Measurements from ENCODE around the gene ZNF207. TPM values are rescaled to one million over a fixed set of nuclear protein-coding genes. Genes with fewer than 3 reads are reported as not detected.

ZNF207 gene
- total and polyA plus RNA-seq, 2 of the 8 experiments (the other 6 are each of a cell fraction or from before 2014, with no cell fraction given) = 268 to 286 TPM

- Histone ChIP-seq H2BK20ac (ENCODE audit: low read length) (no peak overlapping the region), H3K4me2 (ENCODE audit: insufficient read depth in 1 of 2, low read depth in 2 of 2, low read length in 2 of 2) (no peak overlapping the region), H4K20me1 (replicated peaks in 1 of 2; ENCODE audit: control insufficient read depth in 1 of 2, insufficient read depth in 2 of 2, low read length in 2 of 2) (no peaks in the 10 kb centered on the region), H3K18ac (ENCODE audit: extremely low read depth, low read length) (peak overlapping the region; percentile 81), H3K14ac (ENCODE audit: insufficient read length) (no peak overlapping the region), H3K4ac (replicated peaks; ENCODE audit: insufficient read length, low read depth, low read length) (no peak overlapping the region), H3K4me1 (replicated peaks in 1 of 4; ENCODE audit: control insufficient read depth in 3 of 4, insufficient read depth in 4 of 4, low read length in 3 of 4) (peaks cover 18 to 28% (median 24%) of the 10 kb centered on the region in 4 experiments), H3K79me1 (ENCODE audit: low read depth, low read length) (no peaks in the 10 kb centered on the region), H3K23me2 (ENCODE audit: low read depth, low read length) (0 out of 2 replicates have a peak, but pooled peaks cover 2% of the 10 kb centered on the region), H4K8ac (ENCODE audit: extremely low read depth, insufficient read depth, low read length) (no peak overlapping the region), H2BK120ac (replicated peaks; ENCODE audit: low read depth, low read length) (no peak overlapping the region), H2BK12ac (ENCODE audit: low read depth, low read length) (peak overlapping the region; percentile 84; the same call in 1 of the 2 replicates), H3K9ac (replicated peaks in 1 of 4; ENCODE audit: extremely low read depth in 1 of 4, low read depth in 3 of 4, low read length in 3 of 4) (peak overlapping the region in 1 of 4 experiments; percentile 7; a peak in 1 of 7 replicates), H2AK5ac (ENCODE audit: low read depth, low read length) (peak overlapping the region; percentile 71; the same call in 1 of the 2 replicates), H3K36me3 (ENCODE audit: control insufficient read depth in 2 of 4, insufficient read depth in 4 of 4, low read length in 3 of 4) (peaks cover 0 to 3% (median 0%) of the 10 kb centered on the region in 4 experiments; a peak in 1 of 8 replicates), H2BK15ac (ENCODE audit: low read length) (peak overlapping the region; percentile 25; the same call in 1 of the 2 replicates), H4K91ac (replicated peaks; ENCODE audit: insufficient read length, low read length) (no peak overlapping the region), H3K4me3 (ENCODE audit: extremely low read depth in 1 of 4, insufficient read depth in 2 of 4, low read depth in 3 of 4, low read length in 4 of 4) (no peak overlapping the region), H2AFZ (ENCODE audit: low read length) (no peak overlapping the region), H3K9me3 (ENCODE audit: insufficient read depth in 2 of 2, low read depth in 1 of 2, low read length in 1 of 2) (no peaks in the 10 kb centered on the region), H3K23ac (ENCODE audit: insufficient read length) (no peak overlapping the region), H4K5ac (ENCODE audit: insufficient read length, low read depth, low read length) (no peak overlapping the region), H3K56ac (replicated peaks; ENCODE audit: insufficient read length, low read depth, low read length) (no peak overlapping the region), H3K27ac (ENCODE audit: low read depth, low read length) (no peak overlapping the region), H2BK5ac (ENCODE audit: low read depth, low read length) (peak overlapping the region; percentile 76; the same call in 1 of the 2 replicates), H3K27me3 (replicated peaks in 1 of 4; ENCODE audit: control insufficient read depth in 3 of 4, extremely low read depth in 1 of 4, insufficient read depth in 3 of 4, low read length in 3 of 4) (no peaks in the 10 kb centered on the region), H3K79me2 (ENCODE audit: control insufficient read depth in 1 of 2, insufficient read depth in 2 of 2, low read length in 2 of 2) (no peaks in the 10 kb centered on the region)
- WGBS, 2 experiments (ENCODE audit: extremely low coverage in 1 of 2, insufficient coverage in 1 of 2, insufficient read length in 1 of 2, insufficient replicate concordance in 2 of 2, low coverage in 1 of 2, low lambda C conversion rate in 2 of 2, missing lambda C conversion rate in 1 of 2) = 84% methylated on average over 3 of the region's 4 CpGs; no CpG with 5 or more reads in 1 of the 2 experiments
- POLR2A ChIA-PET (ENCODE audit: partially characterized antibody) = interaction anchor here (0.7 to 1.4 kb wide), 3 partner anchors 8 to 9 kb away, joined by 3 to 4 read pairs (median 3); no protein-coding TSS in a partner anchor
- TF ChIP-seq POLR2A (IDR thresholded peaks at IDR 0.05; ENCODE audit: control extremely low read depth in 1 of 2, low read depth in 2 of 2, low read length in 2 of 2) = no peak
- TF ChIP-seq KDM4A (IDR thresholded peaks at IDR 0.05; ENCODE audit: low read depth, low read length, severe bottlenecking) = no peak
- no peak for TF ChIP-seq SIRT6 (IDR thresholded peaks at IDR 0.05; ENCODE audit: low read length)
- no peak for TF ChIP-seq SP1 (IDR thresholded peaks at IDR 0.05; ENCODE audit: low read depth, low read length)
- TF ChIP-seq BCL11A (IDR thresholded peaks at IDR 0.05; ENCODE audit: low read depth in 2 of 2, low read length in 2 of 2) = no peak
- TF ChIP-seq USF2 (IDR thresholded peaks at IDR 0.05; ENCODE audit: low read length) = no peak
- FAIRE-seq = no peak
- CTCF ChIA-PET (ENCODE audit: partially characterized antibody) = interaction anchor here (1.6 to 2.5 kb wide), 2 partner anchors 21 to 57 kb away, joined by 3 to 7 read pairs; no protein-coding TSS in a partner anchor
- no peak for DNase-seq (ENCODE audit: low read depth in 1 of 2, low spot score in 2 of 2)
Observed at GRCh38 chr17:32307658-32308057, 42.3 kb upstream of the ZNF207 start.
